Mesendoderm (in vitro differentiated cells): Measurements from ENCODE around the gene AQP1.

Source experiments
- DNase-seq: peaks from one replicate; pipeline ENCODE4 v3.0.0; 2013
- H2AK5ac ChIP-seq: 2 replicates; pipeline ENCODE4 v1.6.1; 2013; ENCODE audit warnings: low read length, inconsistent platforms
- H2BK120ac ChIP-seq: 2 replicates; pipeline ENCODE4 v1.6.1; 2013; ENCODE audit warnings: low read depth, mild to moderate bottlenecking, low read length, moderate library complexity, mixed read lengths
- H2BK15ac ChIP-seq: replicated peaks from 2 replicates; pipeline ENCODE4 v1.6.1; 2013; ENCODE audit warnings: low read depth, mild to moderate bottlenecking, moderate library complexity
- H2BK5ac ChIP-seq: 2 replicates; pipeline ENCODE4 v1.6.1; 2013; ENCODE audit warnings: low read length, inconsistent platforms
- H3K18ac ChIP-seq: 2 replicates; pipeline ENCODE4 v1.6.1; 2013; ENCODE audit warnings: mild to moderate bottlenecking, low read length, mixed read lengths
- H3K23ac ChIP-seq: one replicate; pipeline ENCODE4 v1.6.1; 2013; ENCODE audit warnings: low read length
- H3K27ac ChIP-seq: 2 replicates; pipeline ENCODE4 v1.5.1; 2013; ENCODE audit warnings: low read depth, mild to moderate bottlenecking, inconsistent platforms, low read length, moderate library complexity
- H3K27me3 ChIP-seq: 2 replicates; pipeline ENCODE4 v1.6.1; 2013; ENCODE audit warnings: low read length, control low read depth, mild to moderate bottlenecking, inconsistent platforms; ENCODE audit not compliant: insufficient read depth, poor library complexity
- H3K36me3 ChIP-seq: 2 replicates; pipeline ENCODE4 v1.6.1; 2013; ENCODE audit warnings: low read length, inconsistent platforms; ENCODE audit not compliant: control insufficient read depth, insufficient read depth
- H3K4ac ChIP-seq: one replicate; pipeline ENCODE4 v1.6.1; 2013; ENCODE audit warnings: low read depth, mild to moderate bottlenecking, low read length, moderate library complexity
- H3K4me1 ChIP-seq: 2 replicates; pipeline ENCODE4 v1.6.1; 2013; ENCODE audit warnings: low read depth, low read length, inconsistent platforms; ENCODE audit not compliant: control insufficient read depth
- H3K4me2 ChIP-seq: 2 replicates; pipeline ENCODE4 v1.6.1; 2013; ENCODE audit warnings: low read length
- H3K4me3 ChIP-seq: 2 replicates; pipeline ENCODE4 v1.5.1; 2013; ENCODE audit warnings: mild to moderate bottlenecking, low read length
- H3K56ac ChIP-seq: one replicate; pipeline ENCODE4 v1.6.1; 2013; ENCODE audit warnings: low read length
- H3K79me1 ChIP-seq: 2 replicates; pipeline ENCODE4 v1.6.1; 2013; ENCODE audit warnings: low read length, inconsistent platforms
- H3K79me2 ChIP-seq: 2 replicates; pipeline ENCODE4 v1.6.1; 2013; ENCODE audit warnings: mild to moderate bottlenecking, low read length; ENCODE audit not compliant: control insufficient read depth, insufficient read depth
- H3K9ac ChIP-seq: 2 replicates; pipeline ENCODE4 v1.6.1; 2013; ENCODE audit warnings: low read length, inconsistent platforms
- H4K5ac ChIP-seq: one replicate; pipeline ENCODE4 v1.6.1; 2013; ENCODE audit warnings: low read length
- H4K8ac ChIP-seq: one replicate; pipeline ENCODE4 v1.6.1; 2013; ENCODE audit warnings: low read depth, mild to moderate bottlenecking, control low read depth, low read length, moderate library complexity
- WGBS: extraction: QIAGEN DNeasy Blood & Tissue Kit; methylation state at CpG from one replicate; pipeline ENCODE4 v1.1.7; 2013; ENCODE audit warnings: low lambda C conversion rate, missing lambda C conversion rate; ENCODE audit not compliant: insufficient coverage; ENCODE audit errors: extremely low coverage; 5-methylcytosine and 5-hydroxymethylcytosine counted together

The AQP1 gene

DNA sequence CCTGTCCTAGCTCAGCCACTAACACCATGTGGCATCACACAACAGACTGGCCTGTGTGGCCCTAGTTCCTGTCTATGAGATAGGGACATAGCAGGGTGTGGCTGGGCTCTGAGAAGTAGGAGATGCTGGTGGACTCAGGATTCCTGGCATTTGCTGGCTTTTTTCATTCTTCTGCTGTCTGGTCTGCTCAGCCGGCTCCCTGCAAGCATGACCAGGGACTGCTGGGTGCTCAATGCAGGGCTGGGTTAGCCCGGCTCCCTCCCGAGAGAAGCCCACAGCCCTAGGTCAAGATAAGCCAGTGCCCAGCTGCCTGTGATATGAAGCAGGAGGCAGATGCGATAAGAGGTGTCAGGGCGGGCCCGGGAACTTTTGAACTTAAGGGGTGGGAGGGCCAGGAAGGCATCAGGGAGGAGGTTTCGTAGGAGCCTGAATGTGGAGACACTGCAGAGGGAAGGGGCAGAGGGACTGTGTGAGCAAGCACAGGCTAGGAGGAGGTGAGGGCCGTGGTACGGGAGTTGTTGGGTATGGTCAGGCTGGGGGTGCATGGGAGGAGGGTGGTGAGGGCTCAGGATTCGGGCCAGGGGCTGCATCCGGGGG, 3.5 kb downstream of the AQP1 start:
- Histone ChIP-seq H4K5ac (no peak overlapping the region), H2AK5ac (no peak overlapping the region), H2BK120ac (no peak overlapping the region), H3K9ac (no peak overlapping the region), H4K8ac (no peak overlapping the region), H3K4me1 (no peaks in the 10 kb centered on the region), H3K4me3 (no peak overlapping the region), H3K36me3 (no peaks in the 10 kb centered on the region), H3K79me1 (no peaks in the 10 kb centered on the region), H2BK5ac (no peak overlapping the region), H3K18ac (no peak overlapping the region), H3K56ac (no peak overlapping the region), H3K4me2 (no peak overlapping the region), H2BK15ac (no peak overlapping the region), H3K4ac (no peak overlapping the region), H3K27me3 (no peaks in the 10 kb centered on the region), H3K27ac (no peak overlapping the region), H3K79me2 (no peaks in the 10 kb centered on the region), H3K23ac (no peak overlapping the region)
- WGBS, result no CpG with 5 or more reads among the region's 11 CpGs
- peak; percentile 73 for DNase-seq

DNA sequence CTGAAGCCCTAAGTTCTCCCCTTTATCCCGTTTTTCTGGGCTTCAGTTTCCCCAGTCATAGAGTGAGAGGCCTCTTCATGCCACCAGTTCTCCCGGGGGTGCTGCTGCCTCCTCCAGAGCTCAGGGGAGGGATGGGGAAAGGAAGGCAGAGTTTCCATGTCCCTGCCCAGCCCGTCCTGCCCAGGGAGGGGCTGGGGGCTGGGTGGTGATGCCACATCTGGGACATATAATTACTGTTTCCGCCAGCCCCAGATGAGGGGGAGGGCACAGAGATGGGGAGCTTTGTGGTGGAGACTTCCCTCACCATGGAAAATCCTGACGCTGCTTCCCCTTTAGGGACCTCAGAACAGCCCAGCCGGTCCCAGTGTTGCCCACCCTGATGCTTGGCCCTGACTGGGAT, 4.1 kb downstream of the AQP1 start:
- no peak overlapping the region for H3K27ac ChIP-seq

DNA sequence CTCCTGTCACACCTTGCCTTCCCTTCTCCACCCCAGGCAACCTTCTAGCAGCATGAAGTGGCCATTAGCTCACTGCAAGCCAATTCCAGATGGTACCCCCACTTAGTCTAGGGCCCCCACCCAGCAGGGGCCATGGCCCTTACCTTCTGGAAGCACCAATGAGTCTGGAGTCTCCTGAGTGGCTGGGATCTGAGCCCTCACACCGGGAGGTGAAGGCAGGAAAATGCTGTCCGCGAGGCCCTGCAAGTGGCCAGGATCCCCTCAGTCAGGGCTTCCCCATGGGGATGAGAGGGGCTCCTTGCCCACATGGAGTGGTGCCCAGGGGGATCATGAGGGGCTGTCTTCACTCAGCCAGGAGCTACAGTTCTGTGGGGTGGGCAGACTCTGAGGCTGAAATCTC, 4.6 kb downstream of the AQP1 start:
- H3K56ac ChIP-seq, result no peak overlapping the region
- no peak overlapping the region for H4K8ac ChIP-seq
- no peak overlapping the region for H4K5ac ChIP-seq
- H3K27ac ChIP-seq, result no peak overlapping the region
- no peak for DNase-seq
- H3K4me2 ChIP-seq, result no peak overlapping the region
- WGBS, result no CpG with 5 or more reads among the region's 3 CpGs
- no peak overlapping the region for H2BK120ac ChIP-seq
- no peaks in the 10 kb centered on the region for H3K79me2 ChIP-seq
- H3K4ac ChIP-seq, result no peak overlapping the region
- H3K4me3 ChIP-seq, result no peak overlapping the region
- H3K9ac ChIP-seq, result no peak overlapping the region
- H3K36me3 ChIP-seq, result no peaks in the 10 kb centered on the region
- no peaks in the 10 kb centered on the region for H3K79me1 ChIP-seq
- peak overlapping the region; percentile 18 for H2AK5ac ChIP-seq
- no peaks in the 10 kb centered on the region for H3K27me3 ChIP-seq
- H3K18ac ChIP-seq, result no peak overlapping the region
- no peaks in the 10 kb centered on the region for H3K4me1 ChIP-seq
- H3K23ac ChIP-seq, result no peak overlapping the region
- no peak overlapping the region for H2BK15ac ChIP-seq
- H2BK5ac ChIP-seq, result no peak overlapping the region

More for the DNA sequence above, 4.1 kb downstream of the AQP1 start:
- Histone ChIP-seq H3K27me3 (no peaks in the 10 kb centered on the region), H2BK120ac (no peak overlapping the region), H3K79me2 (no peaks in the 10 kb centered on the region), H4K5ac (no peak overlapping the region), H3K4me3 (no peak overlapping the region), H3K79me1 (no peaks in the 10 kb centered on the region), H4K8ac (no peak overlapping the region), H2BK5ac (no peak overlapping the region), H3K4ac (no peak overlapping the region), H3K4me1 (no peaks in the 10 kb centered on the region), H3K56ac (no peak overlapping the region), H3K9ac (no peak overlapping the region), H3K36me3 (no peaks in the 10 kb centered on the region), H3K4me2 (no peak overlapping the region), H3K23ac (no peak overlapping the region), H2AK5ac (peak overlapping the region; percentile 18), H2BK15ac (no peak overlapping the region), H3K18ac (no peak overlapping the region)
- no peak for DNase-seq
- WGBS, result no CpG with 5 or more reads among the region's 6 CpGs

DNA sequence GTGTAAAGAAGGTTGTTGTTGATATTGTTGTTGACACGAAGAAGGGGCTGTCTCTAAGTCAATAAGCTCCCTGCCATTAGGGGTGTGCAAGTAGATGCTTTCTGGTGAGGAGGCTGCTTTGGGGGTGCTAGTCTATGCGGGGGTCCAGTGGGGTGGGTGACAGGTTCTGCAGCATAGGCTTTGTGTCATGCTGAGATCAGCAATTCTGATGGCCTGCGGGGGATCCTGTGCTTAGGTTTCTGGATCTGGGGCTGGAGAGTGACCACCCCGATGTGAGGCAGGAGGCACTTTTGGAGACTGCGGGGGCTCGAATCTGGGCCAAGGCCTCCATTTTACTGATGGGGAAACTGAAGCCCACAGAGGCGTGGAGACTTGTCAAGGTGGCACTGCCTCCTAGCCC, 5.1 kb downstream of the AQP1 start:
- H3K56ac ChIP-seq, result no peak overlapping the region
- H2BK5ac ChIP-seq, result no peak overlapping the region
- no peaks in the 10 kb centered on the region for H3K79me1 ChIP-seq
- H3K18ac ChIP-seq, result no peak overlapping the region
- H2AK5ac ChIP-seq, result no peak overlapping the region
- H3K4me1 ChIP-seq, result no peaks in the 10 kb centered on the region
- DNase-seq, result no peak
- H3K4ac ChIP-seq, result no peak overlapping the region
- no peak overlapping the region for H3K9ac ChIP-seq
- H2BK15ac ChIP-seq, result no peak overlapping the region
- H4K8ac ChIP-seq, result no peak overlapping the region
- no peak overlapping the region for H3K4me3 ChIP-seq
- no peak overlapping the region for H2BK120ac ChIP-seq
- H3K23ac ChIP-seq, result no peak overlapping the region
- H3K36me3 ChIP-seq, result no peaks in the 10 kb centered on the region
- no peak overlapping the region for H3K4me2 ChIP-seq
- H3K27me3 ChIP-seq, result no peaks in the 10 kb centered on the region
- no CpG with 5 or more reads among the region's 7 CpGs for WGBS
- no peak overlapping the region for H3K27ac ChIP-seq
- H4K5ac ChIP-seq, result no peak overlapping the region
- H3K79me2 ChIP-seq, result no peaks in the 10 kb centered on the region

DNA sequence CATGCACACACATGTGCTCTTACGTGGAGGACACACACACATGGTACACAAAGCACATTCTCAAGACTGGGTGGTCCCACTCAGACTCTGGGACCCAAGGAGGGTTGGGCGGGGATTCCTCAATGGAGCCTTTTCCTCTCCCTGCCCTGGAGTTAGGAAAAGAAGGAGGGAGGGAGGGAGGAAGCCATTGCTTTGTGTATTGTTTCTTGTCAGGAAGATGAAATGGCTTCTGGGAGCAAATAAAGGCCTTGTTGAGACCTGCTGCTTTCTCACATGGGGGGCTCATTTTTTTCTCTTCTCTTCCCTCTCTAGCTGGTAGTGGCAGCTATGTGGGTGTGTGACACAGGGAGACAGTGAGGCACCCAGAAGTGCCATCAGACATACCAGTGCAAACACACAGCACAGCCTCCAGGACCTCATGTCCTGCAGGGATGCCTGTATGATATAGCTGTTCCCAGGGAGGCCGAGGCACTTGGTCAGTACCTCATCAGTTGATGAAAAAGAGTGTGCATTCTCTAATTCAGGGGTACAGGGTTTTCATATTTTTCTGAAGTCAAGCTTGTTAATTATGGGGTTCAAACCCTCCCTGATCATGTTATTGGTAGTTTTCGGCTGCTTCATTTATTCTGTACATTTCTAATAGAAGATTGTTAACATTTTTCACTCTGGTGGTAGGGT, 5.7 kb downstream of the AQP1 start:
- Histone ChIP-seq H2AK5ac (no peak overlapping the region), H3K9ac (no peak overlapping the region), H3K36me3 (no peaks in the 10 kb centered on the region), H3K4me3 (no peak overlapping the region), H3K27ac (no peak overlapping the region), H2BK15ac (no peak overlapping the region), H3K27me3 (no peaks in the 10 kb centered on the region), H4K8ac (no peak overlapping the region), H3K23ac (no peak overlapping the region), H3K79me1 (no peaks in the 10 kb centered on the region), H3K18ac (no peak overlapping the region), H4K5ac (no peak overlapping the region), H3K56ac (no peak overlapping the region), H3K79me2 (no peaks in the 10 kb centered on the region), H2BK120ac (no peak overlapping the region), H3K4me1 (no peaks in the 10 kb centered on the region), H2BK5ac (no peak overlapping the region), H3K4ac (no peak overlapping the region), H3K4me2 (no peak overlapping the region)
- DNase-seq, result no peak
- WGBS, result no CpG with 5 or more reads among the region's 4 CpGs

DNA sequence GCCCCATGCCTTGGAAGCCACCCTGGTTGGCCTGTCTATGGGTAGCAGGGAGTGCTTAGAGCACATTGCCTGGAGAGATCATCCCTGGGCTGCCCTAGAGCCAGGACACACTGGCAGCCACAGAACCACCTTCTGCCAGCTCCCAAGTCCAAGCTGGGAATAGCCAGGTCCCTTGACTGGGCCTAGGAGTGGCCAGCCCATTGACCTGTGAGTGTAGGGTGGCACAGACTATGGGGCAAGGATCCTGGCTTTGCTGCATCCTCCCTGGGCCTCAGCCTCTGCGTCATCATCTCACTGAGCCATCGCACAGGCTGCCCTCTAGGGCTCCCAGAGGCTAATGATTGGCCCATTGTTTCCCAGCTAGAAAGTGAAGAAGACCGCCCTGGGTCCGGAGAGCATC, 7.0 kb downstream of the AQP1 start:
- Histone ChIP-seq H3K4me3 (no peak overlapping the region), H3K4me1 (no peaks in the 10 kb centered on the region), H2BK5ac (no peak overlapping the region), H2BK15ac (no peak overlapping the region), H3K79me2 (no peaks in the 10 kb centered on the region), H3K27me3 (no peaks in the 10 kb centered on the region), H2AK5ac (no peak overlapping the region), H3K9ac (no peak overlapping the region), H4K8ac (no peak overlapping the region), H3K23ac (no peak overlapping the region), H3K79me1 (no peaks in the 10 kb centered on the region), H3K56ac (no peak overlapping the region), H4K5ac (no peak overlapping the region), H3K27ac (no peak overlapping the region), H2BK120ac (no peak overlapping the region), H3K18ac (no peak overlapping the region), H3K4ac (no peak overlapping the region), H3K36me3 (no peaks in the 10 kb centered on the region), H3K4me2 (no peak overlapping the region)
- DNase-seq, result no peak
- WGBS, result no CpG with 5 or more reads among the region's 4 CpGs
